ENCODE results near the gene CTCFL. TPM values are rescaled to one million over a fixed set of nuclear protein-coding genes. Genes with fewer than 3 reads are reported as not detected.

The CTCFL gene
- total RNA-seq, 1 experiment from 2014 or later = 0.90 TPM

GRCh38 chr20:57528148-57528547, 3.2 kb upstream of the CTCFL start:
- no TSS peak for BruUV-seq (replicated peaks)
- H3K4me3 ChIP-seq (ENCODE audit: low read depth, low read length, poor library complexity, severe bottlenecking) = no peak overlapping the region
- no peaks in the 10 kb centered on the region for H3K4me1 ChIP-seq (ENCODE audit: insufficient read depth, low read length, poor library complexity, severe bottlenecking)
- no peaks in the 10 kb centered on the region for H3K36me3 ChIP-seq (ENCODE audit: insufficient read depth, low read length, poor library complexity, severe bottlenecking)
- H3K27me3 ChIP-seq (replicated peaks; ENCODE audit: insufficient read depth, low read depth, low read length, poor library complexity) = no peaks in the 10 kb centered on the region
- TF ChIP-seq CTCF (conservative IDR thresholded peaks at IDR 0.05; ENCODE audit: low read depth, low read length) = no peak
- no peak for TF ChIP-seq EZH2 (IDR thresholded peaks at IDR 0.05; ENCODE audit: borderline replicate concordance, low read depth, low read length, poor library complexity, severe bottlenecking)
- no peak overlapping the region for H3K27ac ChIP-seq (ENCODE audit: low read depth, low read length, poor library complexity, severe bottlenecking)
- no peak for DNase-seq (ENCODE audit: low spot score)
- CTCF ChIA-PET = no interaction called here
- intact Hi-C loops (cut with micrococcal nuclease; ENCODE audit: unreplicated experiment) = no loop called here
- POLR2A ChIA-PET (ENCODE audit: low non-redundant PET) = no interaction called here
- no peaks in the 10 kb centered on the region for H3K9me3 ChIP-seq (ENCODE audit: low read depth, low read length, poor library complexity, severe bottlenecking)

- POLR2A ChIA-PET (ENCODE audit: low non-redundant PET) = no interaction called here
- H3K9me3 ChIP-seq (ENCODE audit: low read depth, low read length, poor library complexity, severe bottlenecking) = no peaks in the 10 kb centered on the region
- BruUV-seq (replicated peaks) = no TSS peak
- intact Hi-C loops (cut with micrococcal nuclease; ENCODE audit: unreplicated experiment) = no loop called here
- CTCF ChIA-PET = interaction anchor here (0.5 kb wide), 1 partner anchor 631 kb away, joined by 5 read pairs; no protein-coding TSS in a partner anchor
- no peak for DNase-seq (ENCODE audit: low spot score)
- H3K4me1 ChIP-seq (ENCODE audit: insufficient read depth, low read length, poor library complexity, severe bottlenecking) = no peaks in the 10 kb centered on the region
- TF ChIP-seq EZH2 (IDR thresholded peaks at IDR 0.05; ENCODE audit: borderline replicate concordance, low read depth, low read length, poor library complexity, severe bottlenecking) (no peak), CTCF (conservative IDR thresholded peaks at IDR 0.05; ENCODE audit: low read depth, low read length) (no peak)
- no peak overlapping the region for H3K27ac ChIP-seq (ENCODE audit: low read depth, low read length, poor library complexity, severe bottlenecking)
- H3K27me3 ChIP-seq (replicated peaks; ENCODE audit: insufficient read depth, low read depth, low read length, poor library complexity) = no peaks in the 10 kb centered on the region
- no peak overlapping the region for H3K4me3 ChIP-seq (ENCODE audit: low read depth, low read length, poor library complexity, severe bottlenecking)
- no peaks in the 10 kb centered on the region for H3K36me3 ChIP-seq (ENCODE audit: insufficient read depth, low read length, poor library complexity, severe bottlenecking)
These were observed 2.8 kb upstream of the CTCFL start for GRCh38 chr20:57527728-57528127.

- BruUV-seq (replicated peaks) = no TSS peak
These were observed 2.0 kb upstream of the CTCFL start for GRCh38 chr20:57526885-57527460.

More at GRCh38 chr20:57526885-57527460, 2.0 kb upstream of the CTCFL start:
- intact Hi-C loops (cut with micrococcal nuclease; ENCODE audit: unreplicated experiment) = no loop called here
- Histone ChIP-seq H3K27me3 (replicated peaks; ENCODE audit: insufficient read depth, low read depth, low read length, poor library complexity) (no peaks in the 10 kb centered on the region), H3K4me1 (ENCODE audit: insufficient read depth, low read length, poor library complexity, severe bottlenecking) (no peaks in the 10 kb centered on the region), H3K9me3 (ENCODE audit: low read depth, low read length, poor library complexity, severe bottlenecking) (no peaks in the 10 kb centered on the region), H3K36me3 (ENCODE audit: insufficient read depth, low read length, poor library complexity, severe bottlenecking) (no peaks in the 10 kb centered on the region), H3K4me3 (ENCODE audit: low read depth, low read length, poor library complexity, severe bottlenecking) (no peak overlapping the region), H3K27ac (ENCODE audit: low read depth, low read length, poor library complexity, severe bottlenecking) (no peak overlapping the region)
- POLR2A ChIA-PET (ENCODE audit: low non-redundant PET) = interaction anchor here (0.5 kb wide), 1 partner anchor 439 kb away, joined by 3 read pairs; no protein-coding TSS in a partner anchor
- no peak for DNase-seq (ENCODE audit: low spot score)
- CTCF ChIA-PET = interaction anchor here (0.5 kb wide), 1 partner anchor 632 kb away, joined by 5 read pairs; no protein-coding TSS in a partner anchor
- TF ChIP-seq EZH2 (IDR thresholded peaks at IDR 0.05; ENCODE audit: borderline replicate concordance, low read depth, low read length, poor library complexity, severe bottlenecking) (no peak), CTCF (conservative IDR thresholded peaks at IDR 0.05; ENCODE audit: low read depth, low read length) (no peak)

Measured in A673 (cell line).